Kidney (tissue), 14 donors: ENCODE measurements around the gene PLXNA2. TPM values are rescaled to one million over a fixed set of nuclear protein-coding genes. Genes with fewer than 3 reads are reported as not detected.

ENCODE experiments used
- DNase-seq, 5 donors: peaks; one replicate each; pipeline ENCODE4 v3.0.0-alpha.2; 2013 to 2020
- FAIRE-seq: peaks from 2 replicates; lab custom pipeline; 2012; peaks lifted over from hg19 to GRCh38; lab: Jason Lieb, UNC
- H3K27ac ChIP-seq, 2 donors: one replicate each; pipeline ENCODE4 v1.7.0; 2013; ENCODE audit warnings: low read depth in 2 of 2, low read length in 2 of 2, inconsistent platforms in 1 of 2
- H3K27me3 ChIP-seq: one replicate; pipeline ENCODE4 v1.7.1; 2013; ENCODE audit warnings: low read length, inconsistent platforms; ENCODE audit not compliant: control insufficient read depth, insufficient read depth
- H3K36me3 ChIP-seq, 3 donors: one replicate each; pipeline versions ENCODE4 v1.7.0 to v1.7.1; 2013; ENCODE audit warnings: low read length in 3 of 3, control low read depth in 1 of 3, inconsistent platforms in 1 of 3; ENCODE audit not compliant: insufficient read depth in 3 of 3, control insufficient read depth in 2 of 3
- H3K4me1 ChIP-seq, 3 donors: one replicate each; pipeline versions ENCODE4 v1.7.0 to v1.7.1; 2013; ENCODE audit warnings: low read length in 3 of 3, inconsistent platforms in 1 of 3, low read depth in 1 of 3; ENCODE audit not compliant: control insufficient read depth in 2 of 3, insufficient read depth in 2 of 3
- H3K4me3 ChIP-seq, 3 donors: one replicate each; pipeline versions ENCODE4 v1.7.0 to v1.8.1; 2013; ENCODE audit warnings: low read length in 3 of 3, control low read depth in 1 of 3, inconsistent platforms in 1 of 3
- H3K9ac ChIP-seq, 3 donors: one replicate each; pipeline versions ENCODE4 v1.7.0 to v1.7.1; 2013; ENCODE audit warnings: low read length in 3 of 3, control low read depth in 1 of 3, inconsistent platforms in 1 of 3
- H3K9me3 ChIP-seq, 3 donors: one replicate each; pipeline versions ENCODE4 v1.7.0 to v1.7.1; 2013; ENCODE audit warnings: low read length in 3 of 3, control low read depth in 1 of 3, inconsistent platforms in 1 of 3; ENCODE audit not compliant: control insufficient read depth in 2 of 3, insufficient read depth in 1 of 3
- intact Hi-C: fragments of 100-400 bp; cut with DNase I; formaldehyde crosslinking; loops from one replicate; pipeline ENCODE4 v1.11.1; 2022
- polyA plus RNA-seq: library from polyadenylated mRNA; stranded (reverse); fragments of 350-450 nt; fragmentation: Illumina TruSeq; extraction: RNeasy Lipid Tissue Mini Kit (QIAGEN cat#74804); gene quantifications from one replicate; pipeline ENCODE4 v1.2.3, GENCODE V29; 2014; ENCODE audit warnings: low read depth, low replicate concordance; ENCODE audit not compliant: insufficient read depth
- total RNA-seq: library from RNA; stranded (reverse); fragmentation: NEBNext Ultra II Directional; extraction: Animal tissue kit (Norgen Biotek cat#: 25700); gene quantifications from one replicate; pipeline ENCODE4 v1.2.1, GENCODE V29; 2021
- TF ChIP-seq, protein P1 (sequence below): IDR thresholded peaks from 3 replicates; pipeline ENCODE4 v1.5.1; 2012; ENCODE audit warnings: mild to moderate bottlenecking, moderate library complexity, borderline replicate concordance; ENCODE audit not compliant: insufficient read depth; ENCODE audit errors: extremely low read depth
- donor health status: control.
- donor health status: control.
- donor health status: control.
- donor health status: control.
- donor health status: control.
- donor health status: DM: yes; HTN: yes; CAD: no.
- donor health status: Normal renal cell carcinoma (clear cell type).

Gene PLXNA2
- total and polyA plus RNA-seq, 2 donors from 2014 or later, result 2.4 to 27.9 TPM

DNA sequence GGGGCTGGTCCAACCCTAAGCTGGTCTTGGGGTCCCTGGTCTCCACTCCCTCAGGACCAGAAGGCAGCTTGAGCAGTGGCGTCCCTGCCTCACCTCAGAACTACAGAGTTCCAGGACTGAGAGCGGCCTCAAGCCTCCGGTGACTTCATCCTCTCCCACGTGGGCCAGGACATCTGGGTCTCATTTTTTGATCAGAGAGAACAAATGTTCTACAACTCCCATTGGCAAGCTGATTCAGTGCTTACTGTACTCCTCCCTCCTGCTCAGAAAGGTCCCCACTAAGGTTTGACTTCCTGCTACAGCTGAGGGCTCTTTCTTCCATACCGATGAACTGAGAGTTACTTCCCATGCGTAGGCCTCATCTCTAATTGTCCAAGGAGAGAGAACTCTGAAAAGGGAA lies 78.5 kb downstream of the PLXNA2 start:
- H3K4me3 ChIP-seq, result no peak overlapping the region
- intact Hi-C loops, result no loop called here
- no peaks in the 10 kb centered on the region for H3K9me3 ChIP-seq
- H3K9ac ChIP-seq, result no peak overlapping the region
- DNase-seq (no peak), FAIRE-seq (no peak)
- no peaks in the 10 kb centered on the region for H3K27me3 ChIP-seq
- no peak overlapping the region for H3K27ac ChIP-seq
- peaks cover 5 to 14% (median 13%) of the 10 kb centered on the region in 3 donors for H3K4me1 ChIP-seq
- no peaks in the 10 kb centered on the region for H3K36me3 ChIP-seq
- TF ChIP-seq, protein P1, sequence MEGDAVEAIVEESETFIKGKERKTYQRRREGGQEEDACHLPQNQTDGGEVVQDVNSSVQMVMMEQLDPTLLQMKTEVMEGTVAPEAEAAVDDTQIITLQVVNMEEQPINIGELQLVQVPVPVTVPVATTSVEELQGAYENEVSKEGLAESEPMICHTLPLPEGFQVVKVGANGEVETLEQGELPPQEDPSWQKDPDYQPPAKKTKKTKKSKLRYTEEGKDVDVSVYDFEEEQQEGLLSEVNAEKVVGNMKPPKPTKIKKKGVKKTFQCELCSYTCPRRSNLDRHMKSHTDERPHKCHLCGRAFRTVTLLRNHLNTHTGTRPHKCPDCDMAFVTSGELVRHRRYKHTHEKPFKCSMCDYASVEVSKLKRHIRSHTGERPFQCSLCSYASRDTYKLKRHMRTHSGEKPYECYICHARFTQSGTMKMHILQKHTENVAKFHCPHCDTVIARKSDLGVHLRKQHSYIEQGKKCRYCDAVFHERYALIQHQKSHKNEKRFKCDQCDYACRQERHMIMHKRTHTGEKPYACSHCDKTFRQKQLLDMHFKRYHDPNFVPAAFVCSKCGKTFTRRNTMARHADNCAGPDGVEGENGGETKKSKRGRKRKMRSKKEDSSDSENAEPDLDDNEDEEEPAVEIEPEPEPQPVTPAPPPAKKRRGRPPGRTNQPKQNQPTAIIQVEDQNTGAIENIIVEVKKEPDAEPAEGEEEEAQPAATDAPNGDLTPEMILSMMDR, result no peak

DNA sequence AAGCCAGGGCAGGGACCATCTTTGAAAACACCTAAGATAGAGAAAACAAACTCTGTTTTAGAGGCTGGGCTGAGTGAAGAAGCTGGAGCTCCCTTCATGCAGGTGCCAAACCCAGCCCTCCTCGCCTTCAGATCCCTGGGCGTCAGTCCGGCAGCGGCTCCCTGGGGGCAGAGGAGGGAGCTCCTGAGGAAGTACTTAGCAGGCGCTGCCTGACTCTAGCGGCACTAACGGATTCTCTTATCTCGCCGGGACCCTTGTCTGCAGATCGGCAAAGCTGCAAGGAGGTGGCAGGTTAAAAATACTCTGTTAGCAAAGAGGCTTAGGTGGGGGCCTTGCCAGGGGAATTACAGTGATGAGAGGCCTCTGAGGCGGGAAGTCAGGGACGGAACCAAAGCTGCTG lies 79.6 kb downstream of the PLXNA2 start:
- H3K4me3 ChIP-seq, result no peak overlapping the region
- H3K9ac ChIP-seq, result no peak overlapping the region
- H3K9me3 ChIP-seq, result no peaks in the 10 kb centered on the region
- H3K36me3 ChIP-seq, result no peaks in the 10 kb centered on the region
- FAIRE-seq (no peak), DNase-seq (no peak)
- H3K27me3 ChIP-seq, result no peaks in the 10 kb centered on the region
- intact Hi-C loops, result no loop called here
- H3K27ac ChIP-seq, result no peak overlapping the region
- H3K4me1 ChIP-seq, result peaks cover 5 to 18% (median 16%) of the 10 kb centered on the region in 3 donors
- TF ChIP-seq, protein P1, result no peak

GRCh38 chr1:208163539-208163938 lies 80.6 kb downstream of the PLXNA2 start:
- Histone ChIP-seq H3K36me3 (no peaks in the 10 kb centered on the region), H3K9me3 (no peaks in the 10 kb centered on the region), H3K4me1 (peaks cover 10 to 26% (median 25%) of the 10 kb centered on the region in 3 donors), H3K27ac (no peak overlapping the region), H3K27me3 (no peaks in the 10 kb centered on the region), H3K9ac (no peak overlapping the region), H3K4me3 (no peak overlapping the region)
- TF ChIP-seq, protein P1, result no peak
- no peak for FAIRE-seq
- intact Hi-C loops, result no loop called here
- DNase-seq, result no peak

GRCh38 chr1:208162903-208163302 lies 81.3 kb downstream of the PLXNA2 start:
- Histone ChIP-seq H3K9me3 (no peaks in the 10 kb centered on the region), H3K4me3 (no peak overlapping the region), H3K4me1 (peaks cover 13 to 26% (median 25%) of the 10 kb centered on the region in 3 donors), H3K36me3 (no peaks in the 10 kb centered on the region), H3K27ac (no peak overlapping the region), H3K27me3 (no peaks in the 10 kb centered on the region), H3K9ac (no peak overlapping the region)
- intact Hi-C loops, result no loop called here
- TF ChIP-seq, protein P1, result no peak
- no peak for FAIRE-seq
- no peak for DNase-seq
